Measurements from ENCODE around the gene UFC1. TPM values are rescaled to one million over a fixed set of nuclear protein-coding genes. Genes with fewer than 3 reads are reported as not detected.

Gene UFC1
- total and polyA plus RNA-seq, 2 of the 13 experiments (the other 11 are each of a cell fraction or from before 2014, with no cell fraction given) = 72.8 to 85.2 TPM

DNA sequence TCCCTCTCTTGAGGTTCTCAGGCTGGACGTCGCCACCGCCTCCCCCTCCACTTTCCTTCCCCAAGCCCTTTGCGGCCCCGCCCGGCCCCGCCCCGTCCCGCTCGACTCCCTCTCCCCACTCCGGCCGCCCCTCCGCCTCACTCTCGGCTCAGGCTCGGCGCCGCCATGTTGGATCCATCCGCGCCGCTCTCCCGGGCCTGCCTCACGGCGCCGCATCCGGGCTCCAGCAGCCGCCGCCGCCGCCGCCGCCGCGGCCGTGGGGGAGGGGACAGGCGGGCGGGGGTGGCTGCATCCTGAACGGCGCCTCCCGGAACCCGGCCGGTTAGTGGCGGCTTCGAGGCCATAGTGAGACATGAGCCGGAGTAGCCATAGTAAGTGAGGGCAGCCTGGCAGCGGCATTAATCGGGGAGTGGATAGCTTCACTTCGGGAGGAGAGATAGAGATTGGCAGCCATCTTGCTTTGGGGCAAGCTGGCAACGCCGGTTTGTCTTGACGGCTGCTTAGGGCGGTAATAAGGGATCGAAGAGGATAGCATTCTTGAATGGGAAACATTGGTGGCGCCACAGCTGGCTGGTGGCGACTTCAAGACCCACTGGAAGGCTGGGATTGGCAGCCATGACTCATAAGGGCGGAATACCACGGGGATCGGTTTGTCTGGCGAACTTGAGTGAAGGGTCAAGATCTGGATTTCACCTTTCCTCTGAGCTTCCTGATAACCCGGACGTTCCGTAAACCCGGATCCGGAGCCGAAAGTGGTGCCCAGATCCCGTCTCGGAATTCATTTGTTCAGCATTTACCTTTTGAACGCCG is 21.2 kb upstream of the UFC1 start, which contains the start of gene DEDD:
DEDD (minus strand) TSS at position 258 of the 810 bp plus-strand sequence. CDS start 8,205 bp downstream, outside the sequence.
- ATAC-seq (peak; percentile 96), DNase-seq (ENCODE audit: low spot score) (peak; percentile 92), FAIRE-seq (peak; percentile 94)
- Histone ChIP-seq H3K36me3 (replicated peaks in 1 of 2; ENCODE audit: control insufficient read depth in 1 of 2, insufficient read depth in 2 of 2, low read length in 2 of 2) (peaks cover 0 to 8% of the 10 kb centered on the region in 2 experiments; a peak in 2 of 5 replicates), H3K27ac (ENCODE audit: extremely low read length, insufficient read depth, low read length) (peak within 1 kb of the TSS; percentile 90), H3K9me3 (ENCODE audit: low read length) (no peaks in the 10 kb centered on the region), H2AFZ (ENCODE audit: low read length) (peak within 1 kb of the TSS; percentile 49), H3K4me1 (ENCODE audit: insufficient read depth, low read length) (peaks cover 27% of the 10 kb centered on the region), H3K79me2 (ENCODE audit: insufficient read depth, low read length) (peaks cover 31% of the 10 kb centered on the region), H4K20me1 (ENCODE audit: insufficient read depth, low read length) (no peaks in the 10 kb centered on the region), H3K4me2 (ENCODE audit: low read depth, low read length) (peak within 1 kb of the TSS; percentile 72), H3K27me3 (ENCODE audit: control insufficient read depth in 1 of 2, insufficient read depth in 2 of 2, low read length in 2 of 2) (no peaks in the 10 kb centered on the region; a peak in 1 of 5 replicates), H3K4me3 (replicated peaks in 1 of 3; ENCODE audit: insufficient read depth in 1 of 3, low read depth in 2 of 3, low read length in 3 of 3) (peak within 1 kb of the TSS; percentile 79 to 82 (median 80)), H3K9ac (ENCODE audit: insufficient read depth, low read depth, low read length) (peak within 1 kb of the TSS; percentile 85)
- 2% methylated on average over 54 of the region's 68 CpGs for WGBS (ENCODE audit: low lambda C conversion rate)
- BruUV-seq (replicated peaks) = no TSS peak
- intact Hi-C loops (cut with micrococcal nuclease; ENCODE audit: unreplicated experiment) (loop anchor here (2.0 to 10.0 kb wide), 2 partner anchors 20 to 138 kb away; partner anchors contain the start of gene UFC1), in situ Hi-C loops (cut with HindIII; ENCODE audit: extremely low pct_ligation_motif_present, low pct_unique_long_range_greater_than_20kb) (no loop called here)
- ChIA-PET POLR2A (interaction anchor here (0.6 to 3.5 kb wide), 18 partner anchors 8 to 181 kb away, joined by 3 to 43 read pairs (median 6); partner anchors contain the start of genes APOA2, B4GALT3, F11R and KLHDC9), CTCF (ENCODE audit: low intra/inter-chr PET ratio, low total read pairs) (no interaction called here)
- peak; percentile 39; the same call in 1 of the 2 replicates for TF ChIP-seq BCL6 (CRISPR knock-in tag; IDR thresholded peaks at IDR 0.05)
- TF ChIP-seq YY1 (IDR thresholded peaks at IDR 0.05; ENCODE audit: insufficient read depth, insufficient replicate concordance, low read depth, low read length) = peak; percentile 99
- TF ChIP-seq ZBTB25 (CRISPR knock-in tag; IDR thresholded peaks at IDR 0.05) = peak; percentile 99
- 0 out of 2 replicates have a peak, but pooled peaks have one; percentile 3 for TF ChIP-seq TFE3 (CRISPR knock-in tag; IDR thresholded peaks at IDR 0.05)
- no peak for TF ChIP-seq RBM22 (optimal IDR thresholded peaks at IDR 0.05; ENCODE audit: low read length)
- peak; percentile 29; the same call in 1 of the 2 replicates for TF ChIP-seq PHF8 (CRISPR knock-in tag; IDR thresholded peaks at IDR 0.05)
- peak; percentile 27; the same call in 1 of the 2 replicates for TF ChIP-seq PHF20 (CRISPR knock-in tag; IDR thresholded peaks at IDR 0.05)
- no peak for TF ChIP-seq CHD2 (IDR thresholded peaks at IDR 0.05; ENCODE audit: low read depth, low read length)
- TF ChIP-seq HDAC2 (CRISPR knock-in tag; IDR thresholded peaks at IDR 0.05) = peak; percentile 47; the same call in 1 of the 2 replicates
- TF ChIP-seq, protein P1, sequence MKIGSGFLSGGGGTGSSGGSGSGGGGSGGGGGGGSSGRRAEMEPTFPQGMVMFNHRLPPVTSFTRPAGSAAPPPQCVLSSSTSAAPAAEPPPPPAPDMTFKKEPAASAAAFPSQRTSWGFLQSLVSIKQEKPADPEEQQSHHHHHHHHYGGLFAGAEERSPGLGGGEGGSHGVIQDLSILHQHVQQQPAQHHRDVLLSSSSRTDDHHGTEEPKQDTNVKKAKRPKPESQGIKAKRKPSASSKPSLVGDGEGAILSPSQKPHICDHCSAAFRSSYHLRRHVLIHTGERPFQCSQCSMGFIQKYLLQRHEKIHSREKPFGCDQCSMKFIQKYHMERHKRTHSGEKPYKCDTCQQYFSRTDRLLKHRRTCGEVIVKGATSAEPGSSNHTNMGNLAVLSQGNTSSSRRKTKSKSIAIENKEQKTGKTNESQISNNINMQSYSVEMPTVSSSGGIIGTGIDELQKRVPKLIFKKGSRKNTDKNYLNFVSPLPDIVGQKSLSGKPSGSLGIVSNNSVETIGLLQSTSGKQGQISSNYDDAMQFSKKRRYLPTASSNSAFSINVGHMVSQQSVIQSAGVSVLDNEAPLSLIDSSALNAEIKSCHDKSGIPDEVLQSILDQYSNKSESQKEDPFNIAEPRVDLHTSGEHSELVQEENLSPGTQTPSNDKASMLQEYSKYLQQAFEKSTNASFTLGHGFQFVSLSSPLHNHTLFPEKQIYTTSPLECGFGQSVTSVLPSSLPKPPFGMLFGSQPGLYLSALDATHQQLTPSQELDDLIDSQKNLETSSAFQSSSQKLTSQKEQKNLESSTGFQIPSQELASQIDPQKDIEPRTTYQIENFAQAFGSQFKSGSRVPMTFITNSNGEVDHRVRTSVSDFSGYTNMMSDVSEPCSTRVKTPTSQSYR (CRISPR knock-in tag; IDR thresholded peaks at IDR 0.05; ENCODE audit: borderline replicate concordance) = peak; percentile 84; the same call in 1 of the 2 replicates
- no peak; the same call in 1 of the 2 replicates for TF ChIP-seq RXRB (CRISPR knock-in tag; IDR thresholded peaks at IDR 0.05; ENCODE audit: borderline replicate concordance)
- TF ChIP-seq ZNF782 (CRISPR knock-in tag; IDR thresholded peaks at IDR 0.05; ENCODE audit: borderline replicate concordance) = no peak
- TF ChIP-seq KLF12 (CRISPR knock-in tag; IDR thresholded peaks at IDR 0.05; ENCODE audit: borderline replicate concordance) = peak; percentile 44
- peak; percentile 24 for TF ChIP-seq TAF15 (IDR thresholded peaks at IDR 0.05; ENCODE audit: low read depth, low read length, poor library complexity, severe bottlenecking)
- peak; percentile 58 for TF ChIP-seq NR2F6 (IDR thresholded peaks at IDR 0.05)
- no peak for TF ChIP-seq NR2F6 (CRISPR knock-in tag; IDR thresholded peaks at IDR 0.05)
- TF ChIP-seq ZNF556 (CRISPR knock-in tag; IDR thresholded peaks at IDR 0.05; ENCODE audit: borderline replicate concordance) = peak; percentile 56; the same call in 1 of the 2 replicates
- peak; percentile 49 for TF ChIP-seq XRCC5 (optimal IDR thresholded peaks at IDR 0.05; ENCODE audit: low read length)

All from HepG2 (cell line).